HG03045 (cell line): ENCODE results near the gene CACNA1H.
"Not testable (repeated sequence)": the region's sequence is repeated elsewhere in the genome, so short reads cannot be mapped to it uniquely, and the experiment has no call there.

Experiments used
- ATAC-seq: cut with Tn5 transposase; IDR thresholded peaks from one replicate; pipeline ENCODE4 v1.9.1; 2021; ENCODE audit warnings: mild to moderate bottlenecking, moderate library complexity; ENCODE audit not compliant: unreplicated experiment

CACNA1H gene

DNA sequence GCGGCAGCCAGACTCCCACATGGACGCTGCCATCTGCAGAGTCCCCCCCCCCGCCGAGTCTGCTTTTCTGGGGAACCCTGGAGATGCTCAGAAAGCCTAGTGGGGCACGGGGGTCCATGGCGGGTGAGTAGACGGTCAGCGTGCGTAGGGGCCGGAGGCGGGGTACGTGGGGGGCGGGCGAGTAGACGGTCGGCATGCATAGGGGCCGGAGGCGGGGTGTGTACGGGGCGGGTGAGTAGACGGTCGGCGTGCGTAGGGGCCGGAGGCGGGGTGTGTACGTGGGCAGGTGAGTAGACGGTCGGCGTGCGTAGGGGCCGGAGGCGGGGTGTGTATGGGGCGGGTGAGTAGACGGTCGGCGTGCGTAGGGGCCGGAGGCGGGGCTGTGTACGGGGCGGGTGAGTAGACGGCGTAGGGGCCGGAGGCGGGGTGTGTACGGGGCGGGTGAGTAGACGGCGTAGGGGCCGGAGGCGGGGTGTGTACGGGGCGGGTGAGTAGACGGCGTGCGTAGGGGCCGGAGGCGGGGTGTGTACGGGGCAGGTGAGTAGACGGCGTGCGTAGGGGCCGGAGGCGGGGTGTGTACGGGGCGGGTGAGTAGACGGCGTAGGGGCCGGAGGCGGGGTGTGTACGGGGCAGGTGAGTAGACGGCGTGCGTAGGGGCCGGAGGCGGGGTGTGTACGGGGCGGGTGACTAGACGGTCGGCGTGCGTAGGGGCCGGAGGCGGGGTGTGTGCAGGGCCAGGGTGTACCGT, 32.7 kb downstream of the CACNA1H start:
- not testable (repeated sequence) for ATAC-seq

GRCh38 chr16:1188432-1189189, 35.7 kb downstream of the CACNA1H start:
- ATAC-seq = no peak

- no peak for ATAC-seq
Measured at GRCh38 chr16:1189455-1189854, 36.5 kb downstream of the CACNA1H start.

- not testable (repeated sequence) for ATAC-seq
Measured at GRCh38 chr16:1190789-1191188, 37.9 kb downstream of the CACNA1H start.

DNA sequence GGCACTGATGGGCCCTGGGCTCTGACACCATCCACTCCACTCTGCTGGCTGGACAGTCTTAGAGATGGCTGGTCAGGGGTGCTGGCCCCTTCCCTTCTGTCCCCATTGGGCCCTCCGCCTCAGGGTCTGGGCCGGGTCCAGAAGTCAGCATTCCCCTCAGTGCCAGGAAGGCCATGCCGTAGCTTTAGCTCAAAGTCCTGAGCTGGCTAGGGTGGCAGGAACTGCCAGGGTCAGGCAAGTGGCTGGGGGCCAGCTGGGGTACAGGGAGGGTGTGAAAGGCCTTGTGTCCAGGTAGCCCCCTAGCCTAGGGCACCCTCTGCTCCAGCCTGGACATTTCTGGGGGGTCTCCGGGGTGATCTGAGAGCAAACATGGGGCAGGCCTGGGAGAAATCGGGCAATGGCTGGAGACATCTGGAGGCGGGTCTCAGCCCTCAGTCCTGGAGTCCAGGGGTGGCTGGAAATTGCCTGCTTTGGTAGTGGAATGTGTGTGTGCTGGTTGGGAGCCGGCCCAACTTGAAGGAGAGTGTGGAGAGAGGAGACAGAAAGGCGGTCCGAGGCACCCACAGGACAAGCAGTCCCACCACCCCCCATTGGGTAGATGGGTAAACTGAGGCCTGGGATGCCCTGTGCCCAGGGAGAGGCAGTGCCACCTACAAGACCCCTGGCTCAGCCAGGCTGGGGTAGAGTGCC, 39.6 kb downstream of the CACNA1H start:
- ATAC-seq = no peak

DNA sequence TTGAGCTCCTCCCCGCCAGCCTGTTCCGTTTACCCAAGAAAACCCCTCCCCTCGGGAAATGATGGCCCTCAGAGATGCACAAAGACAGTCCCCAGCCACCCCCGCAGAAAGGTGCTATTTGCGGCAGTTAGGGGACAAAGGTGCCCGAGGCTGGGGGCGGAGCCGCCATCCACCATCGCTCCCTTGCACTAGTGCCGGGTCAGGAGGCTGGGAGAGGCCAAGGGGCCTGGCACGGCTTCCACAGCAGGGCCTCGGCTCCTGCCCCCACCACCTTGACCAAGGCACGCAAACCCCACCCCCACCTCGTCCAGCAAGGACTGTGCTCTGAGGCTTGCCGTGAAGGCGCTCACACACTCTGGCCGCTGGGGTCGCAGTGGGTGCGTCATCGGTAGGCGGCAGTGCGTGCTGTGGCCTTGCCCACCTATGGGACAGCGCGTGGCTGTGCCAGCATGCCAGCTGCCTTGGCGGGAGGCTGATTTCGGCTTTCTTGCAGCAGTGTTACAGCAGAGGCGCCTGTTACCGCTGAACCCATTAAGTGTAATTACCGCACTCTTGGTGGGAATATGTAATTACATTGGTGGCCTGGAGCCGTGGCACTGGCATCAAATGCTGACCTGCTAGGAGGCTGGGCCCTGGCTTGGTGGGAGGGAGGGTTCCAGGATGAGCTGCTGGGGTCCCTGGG, 40.4 kb downstream of the CACNA1H start:
- no peak for ATAC-seq

- ATAC-seq = no peak
Measured at GRCh38 chr16:1193825-1194581, 41.1 kb downstream of the CACNA1H start.

DNA sequence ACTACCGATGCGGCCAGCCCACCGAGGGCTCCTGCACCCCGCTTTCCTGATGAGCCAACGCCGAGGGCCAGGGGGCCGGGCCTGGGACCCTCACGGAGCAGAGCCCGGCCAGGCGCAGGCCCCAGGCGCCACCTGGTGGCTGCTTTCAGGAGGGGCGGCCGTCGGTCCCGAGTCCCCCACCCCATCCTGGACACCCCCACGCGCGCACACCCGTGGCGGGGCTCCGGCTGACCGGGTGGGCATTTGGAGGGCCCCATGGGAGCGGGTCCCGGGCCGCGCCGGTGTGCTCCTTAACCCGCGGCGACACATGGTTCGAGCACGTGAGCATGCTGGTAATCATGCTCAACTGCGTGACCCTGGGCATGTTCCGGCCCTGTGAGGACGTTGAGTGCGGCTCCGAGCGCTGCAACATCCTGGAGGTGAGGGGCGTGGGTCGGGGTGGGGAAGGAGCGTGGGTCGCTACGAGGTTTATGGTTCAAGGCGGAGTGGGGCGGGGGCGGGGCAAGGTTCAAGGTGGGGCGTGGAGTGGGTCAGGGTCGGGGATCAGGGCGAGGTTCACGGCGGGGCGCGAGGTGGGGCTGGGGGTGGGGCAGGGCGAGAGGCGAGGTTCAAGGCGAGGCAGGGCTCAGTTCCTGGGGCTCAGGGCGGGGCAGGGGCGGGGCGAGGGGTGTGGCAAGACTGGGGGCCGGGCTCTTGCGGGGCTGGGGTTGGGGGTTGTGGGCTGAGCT, 41.9 kb downstream of the CACNA1H start:
- ATAC-seq = no peak

DNA sequence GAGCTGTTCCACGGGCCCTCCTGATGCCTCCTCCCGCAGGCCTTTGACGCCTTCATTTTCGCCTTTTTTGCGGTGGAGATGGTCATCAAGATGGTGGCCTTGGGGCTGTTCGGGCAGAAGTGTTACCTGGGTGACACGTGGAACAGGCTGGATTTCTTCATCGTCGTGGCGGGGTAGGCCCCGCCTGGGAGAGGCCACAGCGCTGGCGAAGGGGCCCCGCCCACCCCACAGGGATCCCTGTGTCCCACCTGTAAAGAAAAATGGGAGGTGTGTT, 42.4 kb downstream of the CACNA1H start:
- ATAC-seq = no peak

DNA sequence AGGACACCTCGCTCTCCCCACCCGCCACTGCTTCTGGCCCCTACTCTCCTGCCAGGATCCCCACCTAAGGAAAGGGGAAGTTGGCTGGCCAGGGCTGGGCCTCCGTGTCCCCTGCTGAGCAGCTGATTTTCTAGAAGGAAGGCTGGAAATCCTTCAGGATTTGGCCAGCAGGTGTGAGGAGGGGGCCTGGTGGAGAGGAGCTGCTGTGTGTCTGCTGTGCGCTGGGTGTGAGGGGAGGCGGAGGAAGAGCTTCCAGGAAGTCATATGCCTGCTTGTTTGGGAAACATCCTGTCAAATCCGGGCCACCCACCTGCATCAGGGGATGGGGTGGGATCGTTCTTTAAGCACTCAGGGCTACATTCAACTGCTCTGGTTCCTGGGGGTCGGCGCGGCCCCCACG, 43.6 kb downstream of the CACNA1H start:
- no peak for ATAC-seq

GRCh38 chr16:1197237-1197866, 44.4 kb downstream of the CACNA1H start:
- no peak for ATAC-seq

GRCh38 chr16:1198194-1198593, 45.3 kb downstream of the CACNA1H start:
- no peak for ATAC-seq

DNA sequence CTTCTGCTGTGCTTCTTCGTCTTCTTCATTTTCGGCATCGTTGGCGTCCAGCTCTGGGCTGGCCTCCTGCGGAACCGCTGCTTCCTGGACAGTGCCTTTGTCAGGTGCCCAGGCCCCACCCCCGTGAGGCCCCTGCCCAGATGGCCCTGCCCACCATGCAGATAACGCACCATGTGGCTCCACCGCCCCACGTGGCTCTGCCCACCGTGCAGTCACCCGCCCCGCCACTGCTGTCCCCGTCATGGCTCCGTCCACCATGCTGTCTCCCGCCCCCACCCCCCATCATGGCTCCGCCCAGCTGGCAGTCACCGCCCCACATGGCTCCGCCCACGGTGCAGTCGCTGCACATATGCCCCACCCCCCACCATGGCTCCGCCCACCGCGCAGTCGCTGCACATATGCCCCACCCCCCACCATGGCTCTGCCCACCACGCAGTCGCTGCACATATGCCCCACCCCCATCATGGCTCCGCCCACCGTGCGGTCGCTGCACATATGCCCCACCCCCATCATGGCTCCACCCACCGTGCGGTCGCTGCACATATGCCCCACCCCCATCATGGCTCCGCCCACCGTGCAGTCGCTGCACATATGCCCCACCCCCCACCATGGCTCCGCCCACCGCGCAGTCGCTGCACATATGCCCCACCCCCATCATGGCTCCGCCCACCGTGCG, 45.9 kb downstream of the CACNA1H start:
- not testable (repeated sequence) for ATAC-seq

DNA sequence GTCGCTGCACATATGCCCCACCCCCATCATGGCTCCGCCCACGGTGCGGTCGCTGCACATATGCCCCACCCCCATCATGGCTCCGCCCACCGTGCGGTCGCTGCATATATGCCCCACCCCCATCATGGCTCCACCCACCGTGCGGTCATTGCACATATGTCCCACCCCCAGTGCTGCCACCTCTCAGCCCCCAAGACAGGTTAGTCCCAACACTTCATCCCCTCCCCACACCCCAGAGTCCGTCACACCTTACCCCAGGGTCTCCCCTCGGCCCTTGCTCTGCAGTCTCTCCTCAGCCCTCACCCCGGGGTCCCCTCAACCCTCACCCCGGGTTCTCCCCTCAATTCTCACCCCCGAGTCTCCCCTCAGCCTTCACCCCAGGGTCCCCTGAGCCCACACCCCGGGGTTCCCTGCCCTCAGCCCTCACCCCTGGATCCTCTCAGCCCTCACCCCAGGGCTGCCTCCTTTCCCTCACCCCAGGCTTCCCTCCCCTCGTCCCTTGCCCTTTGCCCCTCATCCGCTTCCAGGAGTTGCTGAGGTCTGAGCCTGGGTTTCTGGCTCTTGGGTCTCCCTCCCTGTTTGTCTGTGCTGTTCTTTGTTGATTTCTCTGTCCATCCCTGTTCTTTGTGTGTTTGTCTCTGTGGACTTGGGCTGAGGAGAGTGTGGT, 46.6 kb downstream of the CACNA1H start:
- ATAC-seq = no peak

DNA sequence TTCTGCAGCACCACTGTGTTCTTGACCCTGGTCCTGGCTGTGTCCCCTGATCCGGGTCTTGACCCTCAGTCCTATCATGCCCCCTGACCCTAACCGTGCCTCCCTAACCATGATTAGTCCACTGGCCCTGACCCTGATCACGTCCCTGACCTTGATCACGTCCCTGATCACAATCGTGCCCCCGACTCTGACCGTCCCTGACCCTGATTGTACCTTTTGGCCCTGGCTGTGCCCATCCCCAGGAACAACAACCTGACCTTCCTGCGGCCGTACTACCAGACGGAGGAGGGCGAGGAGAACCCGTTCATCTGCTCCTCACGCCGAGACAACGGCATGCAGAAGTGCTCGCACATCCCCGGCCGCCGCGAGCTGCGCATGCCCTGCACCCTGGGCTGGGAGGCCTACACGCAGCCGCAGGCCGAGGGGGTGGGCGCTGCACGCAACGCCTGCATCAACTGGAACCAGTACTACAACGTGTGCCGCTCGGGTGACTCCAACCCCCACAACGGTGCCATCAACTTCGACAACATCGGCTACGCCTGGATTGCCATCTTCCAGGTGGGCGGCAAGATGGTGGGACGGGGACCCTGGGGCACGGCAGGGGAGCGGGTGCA, 47.2 kb downstream of the CACNA1H start:
- ATAC-seq = no peak

- no peak for ATAC-seq
Measured at GRCh38 chr16:1201444-1201843, 48.5 kb downstream of the CACNA1H start.

DNA sequence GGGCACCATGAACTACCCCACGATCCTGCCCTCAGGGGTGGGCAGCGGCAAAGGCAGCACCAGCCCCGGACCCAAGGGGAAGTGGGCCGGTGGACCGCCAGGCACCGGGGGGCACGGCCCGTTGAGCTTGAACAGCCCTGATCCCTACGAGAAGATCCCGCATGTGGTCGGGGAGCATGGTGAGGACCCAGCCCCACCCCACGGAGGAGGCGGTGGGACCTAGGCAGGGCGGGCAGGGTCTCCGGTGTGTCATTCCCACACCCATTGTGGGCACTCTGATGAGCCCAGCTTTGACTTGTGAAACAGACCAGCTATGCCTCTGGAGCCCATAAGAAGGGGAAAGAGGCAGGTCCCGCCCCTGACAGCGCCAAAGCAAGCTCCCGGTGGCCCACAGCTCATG, 49.4 kb downstream of the CACNA1H start:
- no peak for ATAC-seq

- no peak for ATAC-seq
Measured at GRCh38 chr16:1204933-1205332, 52.0 kb downstream of the CACNA1H start.
